CD14-positive monocyte (primary cell): ENCODE results near the gene ITK. TPM values are rescaled to one million over a fixed set of nuclear protein-coding genes. Genes with fewer than 3 reads are reported as not detected.

Source experiments
- DNase-seq, 3 donors: peaks; one replicate each; pipeline ENCODE4 v3.0.0-alpha.2; 2011 to 2022
- H2AFZ ChIP-seq: 2 replicates; pipeline ENCODE4 v1.6.0; 2012; ENCODE audit warnings: mild to moderate bottlenecking, low read depth, low read length, inconsistent platforms; ENCODE audit not compliant: insufficient read depth, poor library complexity, severe bottlenecking
- H3K27ac ChIP-seq, 2 donors: 1 replicate in 1 of 2; 2 replicates in 1 of 2; pipeline ENCODE4 v1.5.1; 2012 to 2013; ENCODE audit warnings: low read length in 2 of 2, control low read depth in 1 of 2, inconsistent platforms in 1 of 2, low read depth in 1 of 2, mild to moderate bottlenecking in 1 of 2
- H3K27me3 ChIP-seq, 2 donors: one replicate each; pipeline versions ENCODE4 v1.6.0 to v1.6.1; 2011 to 2013; ENCODE audit warnings: low read length in 2 of 2; ENCODE audit not compliant: control insufficient read depth in 2 of 2, insufficient read depth in 2 of 2
- H3K36me3 ChIP-seq, 2 donors: replicated peaks in 1 of 2; 1 replicate in 1 of 2; 2 replicates in 1 of 2; pipeline versions ENCODE4 v1.5.1 to v1.6.1; 2012 to 2013; ENCODE audit warnings: low read length in 2 of 2, control low read depth in 1 of 2, inconsistent platforms in 1 of 2, mild to moderate bottlenecking in 1 of 2; ENCODE audit not compliant: insufficient read depth in 2 of 2, control insufficient read depth in 1 of 2
- H3K4me1 ChIP-seq, 2 donors: 1 replicate in 1 of 2; 2 replicates in 1 of 2; pipeline versions ENCODE4 v1.5.1 to v1.6.1; 2012 to 2013; ENCODE audit warnings: low read length in 2 of 2, control low read depth in 1 of 2, inconsistent platforms in 1 of 2, mild to moderate bottlenecking in 1 of 2, moderate library complexity in 1 of 2; ENCODE audit not compliant: insufficient read depth in 2 of 2, control insufficient read depth in 1 of 2
- H3K4me2 ChIP-seq: replicated peaks from 2 replicates; pipeline ENCODE3; 2012; ENCODE audit warnings: low read length, moderate library complexity, mild to moderate bottlenecking; ENCODE audit not compliant: poor library complexity, severe bottlenecking; ENCODE audit errors: extremely low read depth
- H3K4me3 ChIP-seq, 3 experiments: fragments of 200-600 bp in 1 of 3; sonication (generic) in 1 of 3; replicated peaks in 1 of 3; 1 replicate in 2 of 3; 2 replicates in 1 of 3; pipeline ENCODE4 v1.5.1; 2011 to 2013; ENCODE audit warnings: low read length in 3 of 3, mild to moderate bottlenecking in 3 of 3, control low read depth in 2 of 3, low read depth in 2 of 3, inconsistent platforms in 1 of 3, moderate library complexity in 1 of 3
- H3K79me2 ChIP-seq: 2 replicates; pipeline ENCODE4 v1.6.0; 2012; ENCODE audit warnings: mild to moderate bottlenecking, control low read depth, inconsistent platforms, low read length, moderate library complexity; ENCODE audit not compliant: insufficient read depth
- H3K9ac ChIP-seq: 2 replicates; pipeline ENCODE4 v1.6.0; 2017; ENCODE audit warnings: low read length, mild to moderate bottlenecking; ENCODE audit not compliant: insufficient read depth, poor library complexity, severe bottlenecking
- H3K9me3 ChIP-seq, 2 donors: replicated peaks in 1 of 2; 1 replicate in 1 of 2; 2 replicates in 1 of 2; pipeline versions ENCODE4 v1.5.1 to v1.6.1; 2012 to 2013; ENCODE audit warnings: low read length in 2 of 2, control low read depth in 1 of 2; ENCODE audit not compliant: control insufficient read depth in 1 of 2, insufficient read depth in 1 of 2
- H4K20me1 ChIP-seq: 2 replicates; pipeline ENCODE4 v1.6.0; 2012; ENCODE audit warnings: mild to moderate bottlenecking, low read length, control low read depth, moderate library complexity; ENCODE audit not compliant: insufficient read depth
- H3K27ac Mint-ChIP-seq, 7 donors: one replicate each; pipeline ENCODE4 v1.8.0; 2020; ENCODE audit warnings: mild to moderate bottlenecking in 7 of 7, mixed read lengths in 7 of 7, moderate library complexity in 6 of 7, inconsistent platforms in 2 of 7
- H3K27me3 Mint-ChIP-seq, 3 donors: one replicate each; pipeline ENCODE4 v1.8.0; 2021 to 2022; ENCODE audit warnings: low read depth in 3 of 3, mild to moderate bottlenecking in 3 of 3, mixed read lengths in 3 of 3, moderate library complexity in 3 of 3, inconsistent platforms in 1 of 3
- H3K36me3 Mint-ChIP-seq, 2 donors: one replicate each; pipeline ENCODE4 v1.8.0; 2020; ENCODE audit warnings: mixed read lengths in 2 of 2, inconsistent platforms in 1 of 2, mild to moderate bottlenecking in 1 of 2
- H3K4me1 Mint-ChIP-seq: one replicate; pipeline ENCODE4 v1.8.0; 2020; ENCODE audit warnings: mild to moderate bottlenecking, mixed read lengths
- H3K4me3 Mint-ChIP-seq, 2 donors: one replicate each; pipeline ENCODE4 v1.8.0; 2020; ENCODE audit warnings: mild to moderate bottlenecking in 2 of 2, mixed read lengths in 2 of 2, moderate library complexity in 1 of 2
- H3K9me3 Mint-ChIP-seq, 7 donors: one replicate each; pipeline ENCODE4 v1.8.0; 2020 to 2022; ENCODE audit warnings: mixed read lengths in 7 of 7, mild to moderate bottlenecking in 6 of 7, moderate library complexity in 6 of 7, inconsistent platforms in 2 of 7
- WGBS: methylation state at CpG from one replicate; pipeline ENCODE4 v1.1.5; 2013; ENCODE audit warnings: missing lambda C conversion rate; ENCODE audit not compliant: insufficient coverage; 5-methylcytosine and 5-hydroxymethylcytosine counted together
- intact Hi-C, 2 donors: fragments of 100-400 bp; cut with micrococcal nuclease; formaldehyde crosslinking; loops; one replicate each; pipeline versions ENCODE4 v1.15.0 to v1.15.1; 2023
- polyA plus RNA-seq, 3 donors: library from polyadenylated mRNA; depleted of rRNA in 1 of 3; unstranded in 2 of 3; stranded (reverse) in 1 of 3; fragments of 300-500 nt in 2 of 3; fragments of >200 nt in 1 of 3; fragmentation: Illumina TruSeq in 2 of 3; gene quantifications; 1 replicate in 2 of 3; 2 replicates in 1 of 3; pipeline ENCODE4 v1.2.3, GENCODE V29; 2012 to 2021
- TF ChIP-seq, protein P1 (sequence below): fragments of 200-600 bp; IDR thresholded peaks from one replicate; pipeline ENCODE4 v1.8.0; 2022; ENCODE audit warnings: antibody characterized with exemption, mild to moderate bottlenecking

Gene ITK
- polyA plus RNA-seq, 3 donors: 0.03 to 0.60 (median 0.39) TPM

DNA sequence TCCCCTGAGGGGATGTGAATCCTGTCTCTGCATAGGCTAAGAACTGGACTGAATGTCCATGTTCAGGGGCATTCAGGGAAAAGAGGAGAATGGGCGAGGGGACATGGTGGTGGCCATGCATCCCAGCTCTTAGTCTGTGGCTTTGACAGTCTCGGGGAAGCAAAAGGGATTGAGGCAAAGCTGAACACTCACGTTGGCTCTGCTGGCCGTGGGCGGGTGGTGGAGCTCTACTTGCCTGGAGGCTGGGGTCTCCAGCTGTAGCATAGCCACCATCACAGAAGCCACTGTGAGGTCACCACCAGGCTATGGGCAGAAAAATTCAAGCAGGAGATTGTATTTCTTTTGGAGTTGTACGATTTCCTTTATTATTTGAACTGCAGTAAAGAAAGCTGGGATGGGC is 18.6 kb upstream of the ITK start:
- WGBS: 91% methylated on average over 6 of the region's 6 CpGs
- peaks cover 5 to 9% (median 7%) of the 10 kb centered on the region in 3 donors for H3K27me3 Mint-ChIP-seq
- no peak overlapping the region for H3K4me2 ChIP-seq
- TF ChIP-seq, protein P1, sequence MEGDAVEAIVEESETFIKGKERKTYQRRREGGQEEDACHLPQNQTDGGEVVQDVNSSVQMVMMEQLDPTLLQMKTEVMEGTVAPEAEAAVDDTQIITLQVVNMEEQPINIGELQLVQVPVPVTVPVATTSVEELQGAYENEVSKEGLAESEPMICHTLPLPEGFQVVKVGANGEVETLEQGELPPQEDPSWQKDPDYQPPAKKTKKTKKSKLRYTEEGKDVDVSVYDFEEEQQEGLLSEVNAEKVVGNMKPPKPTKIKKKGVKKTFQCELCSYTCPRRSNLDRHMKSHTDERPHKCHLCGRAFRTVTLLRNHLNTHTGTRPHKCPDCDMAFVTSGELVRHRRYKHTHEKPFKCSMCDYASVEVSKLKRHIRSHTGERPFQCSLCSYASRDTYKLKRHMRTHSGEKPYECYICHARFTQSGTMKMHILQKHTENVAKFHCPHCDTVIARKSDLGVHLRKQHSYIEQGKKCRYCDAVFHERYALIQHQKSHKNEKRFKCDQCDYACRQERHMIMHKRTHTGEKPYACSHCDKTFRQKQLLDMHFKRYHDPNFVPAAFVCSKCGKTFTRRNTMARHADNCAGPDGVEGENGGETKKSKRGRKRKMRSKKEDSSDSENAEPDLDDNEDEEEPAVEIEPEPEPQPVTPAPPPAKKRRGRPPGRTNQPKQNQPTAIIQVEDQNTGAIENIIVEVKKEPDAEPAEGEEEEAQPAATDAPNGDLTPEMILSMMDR: no peak
- H3K9me3 ChIP-seq: no peaks in the 10 kb centered on the region
- H3K4me1 ChIP-seq: no peaks in the 10 kb centered on the region
- H3K27me3 ChIP-seq: no peaks in the 10 kb centered on the region
- no peaks in the 10 kb centered on the region for H3K36me3 Mint-ChIP-seq
- no peak overlapping the region for H3K4me3 ChIP-seq
- DNase-seq: no peak
- H4K20me1 ChIP-seq: no peaks in the 10 kb centered on the region
- H3K9me3 Mint-ChIP-seq: peaks cover 0 to 2% (median 0%) of the 10 kb centered on the region in 7 donors
- no peaks in the 10 kb centered on the region for H3K4me1 Mint-ChIP-seq
- no peak overlapping the region for H3K4me3 Mint-ChIP-seq
- no peak overlapping the region for H3K27ac Mint-ChIP-seq
- intact Hi-C loops: no loop called here
- no peaks in the 10 kb centered on the region for H3K79me2 ChIP-seq
- H3K9ac ChIP-seq: no peak overlapping the region
- H3K36me3 ChIP-seq: no peaks in the 10 kb centered on the region
- no peak overlapping the region for H2AFZ ChIP-seq
- H3K27ac ChIP-seq: no peak overlapping the region

DNA sequence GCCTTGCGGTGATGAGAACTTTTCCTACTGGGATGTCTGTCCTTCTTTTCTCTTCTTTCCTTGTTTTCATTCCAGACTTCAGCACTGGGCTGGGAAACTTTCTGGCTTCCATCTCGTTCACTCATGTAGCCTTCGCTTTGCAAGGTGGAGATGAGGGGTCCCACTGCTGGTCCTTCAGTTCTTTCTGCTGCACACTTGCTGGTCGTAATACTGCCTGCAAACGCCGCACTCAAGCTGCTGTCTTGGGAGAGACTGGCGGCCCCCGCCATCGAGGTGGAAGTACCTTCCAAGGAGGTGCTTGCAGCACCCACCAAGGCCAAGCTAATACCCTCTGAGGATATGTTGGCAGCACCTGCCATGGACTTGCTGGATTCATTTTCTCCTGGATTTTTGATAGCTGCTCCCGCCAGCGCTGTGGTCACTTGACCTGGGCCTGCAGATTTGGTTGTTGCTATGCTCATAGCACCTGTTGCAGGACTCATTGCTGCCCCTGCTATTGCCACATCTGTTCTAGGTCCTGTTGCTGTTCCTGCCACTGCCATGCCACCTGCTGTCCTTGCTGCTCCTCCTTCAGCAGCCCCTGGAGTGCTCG is 17.6 kb upstream of the ITK start:
- no peaks in the 10 kb centered on the region for H4K20me1 ChIP-seq
- no peaks in the 10 kb centered on the region for H3K36me3 ChIP-seq
- no peaks in the 10 kb centered on the region for H3K4me1 ChIP-seq
- Mint-ChIP-seq H3K9me3 (peaks cover 0 to 2% (median 0%) of the 10 kb centered on the region in 7 donors), H3K4me3 (no peak overlapping the region), H3K4me1 (no peaks in the 10 kb centered on the region), H3K27me3 (peaks cover 4 to 9% (median 7%) of the 10 kb centered on the region in 3 donors), H3K27ac (peak overlapping the region in 1 of 7 donors; percentile 16), H3K36me3 (no peaks in the 10 kb centered on the region)
- DNase-seq: no peak
- H3K9me3 ChIP-seq: no peaks in the 10 kb centered on the region
- H3K27ac ChIP-seq: no peak overlapping the region
- no peaks in the 10 kb centered on the region for H3K79me2 ChIP-seq
- no peaks in the 10 kb centered on the region for H3K27me3 ChIP-seq
- intact Hi-C loops: no loop called here
- no peak overlapping the region for H3K4me2 ChIP-seq
- TF ChIP-seq, protein P1: no peak
- WGBS: 98% methylated on average over 8 of the region's 12 CpGs
- H3K9ac ChIP-seq: no peak overlapping the region
- no peak overlapping the region for H3K4me3 ChIP-seq
- no peak overlapping the region for H2AFZ ChIP-seq
